Mucosa of descending colon (tissue), 3 donors: ENCODE results near the gene CDC42BPA. TPM values are rescaled to one million over a fixed set of nuclear protein-coding genes. Genes with fewer than 3 reads are reported as not detected.
A peak's percentile ranks its signal among the peaks of the same experiment; 100 is the strongest.

Experiments used
- ATAC-seq: fragments of 200-7000 bp; cut with Tn5 transposase; one replicate; pipeline ENCODE4 v1.9.1; 2020; ENCODE audit warnings: mild to moderate bottlenecking, moderate library complexity
- DNase-seq, 3 donors: peaks; one replicate each; pipeline ENCODE4 v3.0.0-alpha.2; 2020
- H3K36me3 ChIP-seq: fragments of 200-600 bp; one replicate; pipeline ENCODE4 v1.8.0; 2021; ENCODE audit warnings: low read depth, mild to moderate bottlenecking
- H3K4me1 ChIP-seq: fragments of 200-600 bp; one replicate; pipeline ENCODE4 v1.8.0; 2021; ENCODE audit warnings: low read depth, mild to moderate bottlenecking
- H3K4me3 ChIP-seq: fragments of 200-600 bp; one replicate; pipeline ENCODE4 v1.8.0; 2021; ENCODE audit warnings: mild to moderate bottlenecking
- H3K9me3 ChIP-seq: fragments of 200-600 bp; one replicate; pipeline ENCODE4 v1.8.0; 2021; ENCODE audit warnings: mild to moderate bottlenecking
- CTCF ChIP-seq: fragments of 200-600 bp; IDR thresholded peaks from one replicate; pipeline ENCODE4 v1.8.0; 2022; ENCODE audit warnings: antibody characterized with exemption, mild to moderate bottlenecking
- intact Hi-C, 2 donors: fragments of 100-400 bp; cut with DNase I in 1 of 2; cut with micrococcal nuclease in 1 of 2; formaldehyde crosslinking; loops; one replicate each; pipeline versions ENCODE4 v1.11.0 to v1.11.1; 2022; cut with DNase I, micrococcal nuclease
- total RNA-seq, 3 donors: library from RNA; stranded (reverse); fragmentation: NEBNext Ultra II Directional in 2 of 3; extraction: Animal tissue kit (Norgen Biotek cat#: 25700) in 2 of 3; gene quantifications; one replicate each; pipeline versions ENCODE4 v1.2.1 to v1.2.4, GENCODE V29; 2021 to 2023
- donor health status: DM: no; HTN: no; CAD: no; lungs with moderate emphysema.
- donor health status: DM: no; HTN: no; CAD: no.
- donor health status: DM: no; HTN: yes; CAD: no.

The CDC42BPA gene
- total RNA-seq, 3 donors from 2014 or later, result 32.6 to 70.7 (median 50.2) TPM

GRCh38 chr1:226981838-226982237 is 336.5 kb downstream of the CDC42BPA start:
- peaks cover 5% of the 10 kb centered on the region for H3K36me3 ChIP-seq
- DNase-seq, result peak in 1 of 3 donors; percentile 39
- no peaks in the 10 kb centered on the region for H3K4me1 ChIP-seq
- TF ChIP-seq CTCF, result no peak
- no peak for ATAC-seq
- H3K4me3 ChIP-seq, result no peak overlapping the region
- H3K9me3 ChIP-seq, result no peaks in the 10 kb centered on the region
- intact Hi-C loops, result no loop called here

DNA sequence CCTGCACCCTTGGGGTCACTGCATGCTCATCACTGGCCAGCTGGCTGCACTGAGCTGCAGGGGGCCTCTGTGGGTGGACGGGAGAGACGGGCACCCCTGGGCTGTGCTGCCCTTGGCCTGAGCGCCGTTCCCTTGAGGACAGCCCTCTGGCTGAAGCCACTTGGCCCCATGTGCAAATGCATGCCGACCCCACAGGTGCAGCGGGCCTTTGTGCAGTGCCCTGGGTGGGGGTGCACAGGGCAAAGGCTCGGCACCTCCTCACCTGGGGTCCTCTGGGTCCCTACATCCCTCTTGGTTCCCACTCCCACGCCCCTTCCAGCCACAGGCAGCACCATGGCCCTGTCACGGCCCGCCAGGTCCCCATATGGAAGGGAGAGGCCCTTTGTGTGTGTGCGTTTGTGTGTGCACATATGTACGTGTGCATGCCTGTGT is 336.9 kb downstream of the CDC42BPA start:
- Histone ChIP-seq H3K4me3 (no peak overlapping the region), H3K4me1 (no peaks in the 10 kb centered on the region), H3K9me3 (no peaks in the 10 kb centered on the region), H3K36me3 (peaks cover 5% of the 10 kb centered on the region)
- ATAC-seq (no peak), DNase-seq (no peak)
- intact Hi-C loops, result no loop called here
- no peak for TF ChIP-seq CTCF

DNA sequence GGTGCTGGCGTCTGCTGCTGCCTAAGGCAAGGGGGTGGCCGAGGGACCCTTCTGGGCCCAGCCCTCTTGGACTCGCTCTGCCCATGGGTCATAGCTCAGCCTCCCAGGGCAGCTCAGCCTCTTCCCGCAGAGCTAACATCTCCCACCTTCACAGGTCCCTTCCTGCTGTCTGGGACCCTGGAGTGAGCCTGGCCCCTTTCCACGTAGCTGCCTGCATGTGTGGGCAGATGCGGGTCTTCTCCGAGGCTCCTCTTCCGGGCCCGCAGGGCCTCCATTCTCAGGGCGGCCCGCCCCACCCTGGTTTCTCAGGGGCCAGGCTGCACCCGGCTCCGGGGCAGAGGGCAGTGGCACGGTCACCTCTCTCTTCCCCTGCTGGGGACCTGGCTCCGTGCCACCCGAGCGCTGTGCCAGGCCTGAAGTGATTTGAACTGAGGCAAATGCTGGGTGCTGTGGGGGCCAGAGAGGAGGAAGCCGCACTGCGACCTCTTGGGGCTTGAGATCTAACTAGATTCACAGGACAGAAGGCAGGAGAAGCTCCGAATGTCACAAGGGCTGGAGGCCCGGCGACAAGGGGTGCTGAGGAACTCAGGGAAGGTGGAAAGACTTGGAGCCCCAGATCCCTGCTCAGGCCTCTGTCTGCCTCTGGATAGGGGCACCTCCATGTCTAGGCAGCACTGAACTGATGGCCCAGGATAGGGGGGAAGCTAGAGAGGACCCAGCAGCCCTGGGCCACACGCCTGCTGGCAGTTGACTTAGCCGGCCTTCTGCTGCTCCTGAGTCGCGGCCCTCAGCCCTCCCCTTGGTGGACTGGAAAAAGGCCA is 337.5 kb downstream of the CDC42BPA start:
- peaks cover 5% of the 10 kb centered on the region for H3K36me3 ChIP-seq
- no peaks in the 10 kb centered on the region for H3K9me3 ChIP-seq
- no peaks in the 10 kb centered on the region for H3K4me1 ChIP-seq
- TF ChIP-seq CTCF, result no peak
- no peak overlapping the region for H3K4me3 ChIP-seq
- ATAC-seq (no peak), DNase-seq (no peak)
- intact Hi-C loops, result no loop called here

DNA sequence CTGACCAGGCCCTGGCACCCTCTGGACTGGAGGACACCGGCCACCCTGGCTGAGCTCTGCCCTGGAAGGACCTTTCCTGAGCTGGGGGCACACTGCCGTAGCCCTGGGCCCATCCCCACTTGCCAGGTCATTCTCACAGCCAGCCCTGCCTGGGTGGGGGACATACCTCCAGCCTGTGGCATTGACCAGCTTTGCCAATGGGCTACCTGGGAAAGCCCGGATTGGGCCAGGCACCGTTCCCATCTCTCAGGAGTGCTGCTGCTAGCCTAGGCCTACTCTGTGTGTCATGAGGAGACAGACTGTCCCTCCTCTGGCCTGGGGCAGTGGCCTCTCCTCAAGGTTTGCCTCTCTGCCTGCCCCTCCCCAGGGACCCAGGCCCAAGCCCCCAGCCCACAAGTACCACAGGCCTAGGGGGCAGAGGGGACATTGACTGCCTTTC is 338.2 kb downstream of the CDC42BPA start:
- intact Hi-C loops, result no loop called here
- H3K4me1 ChIP-seq, result no peaks in the 10 kb centered on the region
- ATAC-seq, result no peak
- DNase-seq, result no peak
- no peak for TF ChIP-seq CTCF
- no peaks in the 10 kb centered on the region for H3K9me3 ChIP-seq
- H3K4me3 ChIP-seq, result no peak overlapping the region
- H3K36me3 ChIP-seq, result peaks cover 5% of the 10 kb centered on the region

- Histone ChIP-seq H3K36me3 (peaks cover 5% of the 10 kb centered on the region), H3K9me3 (no peaks in the 10 kb centered on the region)
- DNase-seq, result no peak
These were observed 338.7 kb downstream of the CDC42BPA start for GRCh38 chr1:226979517-226980121.

More at GRCh38 chr1:226979517-226980121, 338.7 kb downstream of the CDC42BPA start:
- H3K4me1 ChIP-seq, result peaks cover 3% of the 10 kb centered on the region
- no peak for TF ChIP-seq CTCF
- no peak overlapping the region for H3K4me3 ChIP-seq
- no peak for ATAC-seq
- intact Hi-C loops, result no loop called here
